AG09309 (cell line): ENCODE measurements around the gene RASAL3.

Experiments used
- DNase-seq: peaks from one replicate; pipeline ENCODE4 v3.0.0-alpha.2; 2010; ENCODE audit warnings: low read depth
- H3K4me3 ChIP-seq: 2 replicates; pipeline ENCODE4 v1.5.1; 2011; ENCODE audit warnings: mild to moderate bottlenecking, low read depth, low read length, moderate library complexity; ENCODE audit not compliant: control insufficient read depth
- TF ChIP-seq, protein P1 (sequence below): IDR thresholded peaks from 2 replicates; pipeline ENCODE4 v1.5.1; 2011; ENCODE audit warnings: mild to moderate bottlenecking, low read depth, low read length, inconsistent platforms; ENCODE audit not compliant: insufficient read depth, control insufficient read depth; ENCODE audit errors: missing control alignments

Gene RASAL3

DNA sequence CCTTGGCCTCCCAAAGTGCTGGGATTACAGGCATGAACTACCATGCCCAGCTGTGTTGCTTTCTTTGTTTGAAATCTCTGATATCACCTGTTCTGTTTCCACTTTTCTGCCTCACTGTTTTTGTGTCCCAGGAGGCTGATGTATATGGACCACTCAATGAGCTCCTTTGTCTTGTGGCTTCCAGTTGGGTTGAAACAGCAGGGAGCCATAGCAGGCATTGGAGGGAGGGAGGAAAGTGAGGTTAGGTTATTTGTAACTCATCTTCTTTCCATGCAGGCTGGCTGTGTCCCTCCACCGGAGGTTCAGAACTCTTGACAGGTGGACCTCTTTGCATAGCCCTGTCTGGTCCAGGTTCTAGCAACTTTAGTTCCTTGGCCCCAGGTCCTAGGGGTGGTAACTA, 37.9 kb upstream of the RASAL3 start:
- H3K4me3 ChIP-seq, result no peak overlapping the region
- TF ChIP-seq, protein P1, sequence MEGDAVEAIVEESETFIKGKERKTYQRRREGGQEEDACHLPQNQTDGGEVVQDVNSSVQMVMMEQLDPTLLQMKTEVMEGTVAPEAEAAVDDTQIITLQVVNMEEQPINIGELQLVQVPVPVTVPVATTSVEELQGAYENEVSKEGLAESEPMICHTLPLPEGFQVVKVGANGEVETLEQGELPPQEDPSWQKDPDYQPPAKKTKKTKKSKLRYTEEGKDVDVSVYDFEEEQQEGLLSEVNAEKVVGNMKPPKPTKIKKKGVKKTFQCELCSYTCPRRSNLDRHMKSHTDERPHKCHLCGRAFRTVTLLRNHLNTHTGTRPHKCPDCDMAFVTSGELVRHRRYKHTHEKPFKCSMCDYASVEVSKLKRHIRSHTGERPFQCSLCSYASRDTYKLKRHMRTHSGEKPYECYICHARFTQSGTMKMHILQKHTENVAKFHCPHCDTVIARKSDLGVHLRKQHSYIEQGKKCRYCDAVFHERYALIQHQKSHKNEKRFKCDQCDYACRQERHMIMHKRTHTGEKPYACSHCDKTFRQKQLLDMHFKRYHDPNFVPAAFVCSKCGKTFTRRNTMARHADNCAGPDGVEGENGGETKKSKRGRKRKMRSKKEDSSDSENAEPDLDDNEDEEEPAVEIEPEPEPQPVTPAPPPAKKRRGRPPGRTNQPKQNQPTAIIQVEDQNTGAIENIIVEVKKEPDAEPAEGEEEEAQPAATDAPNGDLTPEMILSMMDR, result no peak
- no peak for DNase-seq

DNA sequence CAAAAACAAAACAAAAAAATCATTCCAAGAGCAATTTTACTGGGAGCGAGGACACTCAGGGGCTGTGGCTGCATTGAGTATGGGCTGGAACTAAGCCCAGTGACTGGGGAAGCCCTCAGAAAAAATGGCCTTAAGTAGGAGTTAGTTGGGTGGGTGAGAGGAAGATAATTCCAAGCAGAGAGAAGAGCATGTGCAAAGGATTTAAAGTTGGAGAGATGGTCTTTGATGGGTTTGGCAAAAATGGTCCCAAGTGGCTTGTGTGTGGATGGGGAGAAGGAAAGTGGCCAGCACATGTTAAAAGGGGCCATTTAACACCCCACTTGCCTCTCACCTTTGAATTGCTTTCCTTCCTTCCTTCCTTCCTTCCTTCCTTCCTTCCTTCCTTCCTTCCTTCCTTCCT, 37.3 kb upstream of the RASAL3 start:
- TF ChIP-seq, protein P1, result no peak
- no peak overlapping the region for H3K4me3 ChIP-seq
- DNase-seq, result no peak

DNA sequence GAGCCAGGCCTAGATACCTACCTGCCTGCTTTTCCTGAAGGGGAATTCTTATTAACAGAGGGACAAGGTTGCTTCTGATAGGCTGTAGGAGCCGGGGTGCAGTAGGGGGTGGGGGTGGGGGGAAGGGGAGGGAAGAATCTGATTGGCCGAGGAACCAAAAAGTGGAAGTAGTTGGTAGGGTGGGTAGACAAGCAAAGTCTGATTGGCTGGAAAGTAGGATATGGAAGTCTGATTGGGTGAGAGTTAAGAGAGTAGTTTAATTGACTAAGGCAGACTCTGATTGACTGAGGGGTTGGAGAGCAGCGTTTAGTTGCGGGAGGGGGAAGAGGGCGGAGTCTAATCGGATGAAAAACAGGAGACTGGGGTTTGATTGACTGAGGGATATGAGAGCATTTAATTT, 34.6 kb upstream of the RASAL3 start:
- H3K4me3 ChIP-seq, result no peak overlapping the region
- DNase-seq, result no peak

DNA sequence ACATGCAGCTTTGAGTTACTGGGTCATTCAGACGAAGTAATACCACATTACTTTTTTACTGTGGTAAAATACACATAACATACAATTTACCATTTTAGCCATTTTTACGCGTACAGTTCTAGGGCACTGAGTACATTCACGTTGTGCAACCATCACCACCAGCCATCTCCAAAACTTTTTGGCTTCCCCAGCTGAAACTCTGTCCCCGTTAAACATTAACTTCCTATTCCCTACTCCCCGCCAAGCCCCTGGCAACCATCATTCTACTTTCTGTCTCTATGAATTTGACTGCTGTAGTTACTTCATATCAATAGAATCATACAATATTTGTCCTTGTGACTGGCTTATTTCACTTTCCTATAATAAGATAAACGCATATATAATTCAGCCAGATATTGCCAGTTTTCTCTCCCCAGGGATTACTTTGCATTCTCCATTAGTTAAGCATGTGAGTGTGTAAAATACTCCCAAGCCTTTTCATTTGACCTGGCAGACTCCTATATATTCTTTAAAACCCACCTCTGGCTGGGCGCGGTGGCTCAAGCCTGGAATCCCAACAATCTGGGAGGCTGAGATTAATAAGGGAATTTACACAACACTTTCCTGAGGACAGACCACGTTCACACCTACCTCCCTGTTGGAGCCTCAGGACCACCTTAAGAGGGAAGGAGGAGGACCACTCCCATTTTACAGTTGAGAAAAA, 34.0 kb upstream of the RASAL3 start:
- DNase-seq, result no peak
- H3K4me3 ChIP-seq, result no peak overlapping the region
- TF ChIP-seq, protein P1, result no peak

More for the DNA sequence above, 34.6 kb upstream of the RASAL3 start:
- TF ChIP-seq, protein P1, result no peak

DNA sequence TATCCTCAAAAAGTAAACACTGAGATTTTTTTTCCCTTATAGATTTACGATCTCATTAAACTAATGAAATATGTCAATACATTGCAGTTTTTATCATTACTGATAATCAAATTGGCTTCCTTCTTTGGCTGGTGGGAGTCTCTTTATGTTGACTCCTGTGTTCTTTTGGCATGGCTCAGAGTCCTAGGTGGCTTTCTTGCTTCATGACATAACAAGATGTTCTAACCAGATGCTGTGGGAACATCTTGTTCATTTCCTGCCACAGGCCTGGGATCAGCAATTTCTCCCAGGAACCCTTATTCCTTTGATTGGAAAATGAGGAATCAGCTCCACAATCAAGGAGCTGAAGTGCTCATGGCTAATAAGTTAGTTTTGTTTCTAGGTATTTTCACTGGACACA, 30.8 kb upstream of the RASAL3 start:
- no peak for DNase-seq
- no peak overlapping the region for H3K4me3 ChIP-seq
- TF ChIP-seq, protein P1, result no peak

DNA sequence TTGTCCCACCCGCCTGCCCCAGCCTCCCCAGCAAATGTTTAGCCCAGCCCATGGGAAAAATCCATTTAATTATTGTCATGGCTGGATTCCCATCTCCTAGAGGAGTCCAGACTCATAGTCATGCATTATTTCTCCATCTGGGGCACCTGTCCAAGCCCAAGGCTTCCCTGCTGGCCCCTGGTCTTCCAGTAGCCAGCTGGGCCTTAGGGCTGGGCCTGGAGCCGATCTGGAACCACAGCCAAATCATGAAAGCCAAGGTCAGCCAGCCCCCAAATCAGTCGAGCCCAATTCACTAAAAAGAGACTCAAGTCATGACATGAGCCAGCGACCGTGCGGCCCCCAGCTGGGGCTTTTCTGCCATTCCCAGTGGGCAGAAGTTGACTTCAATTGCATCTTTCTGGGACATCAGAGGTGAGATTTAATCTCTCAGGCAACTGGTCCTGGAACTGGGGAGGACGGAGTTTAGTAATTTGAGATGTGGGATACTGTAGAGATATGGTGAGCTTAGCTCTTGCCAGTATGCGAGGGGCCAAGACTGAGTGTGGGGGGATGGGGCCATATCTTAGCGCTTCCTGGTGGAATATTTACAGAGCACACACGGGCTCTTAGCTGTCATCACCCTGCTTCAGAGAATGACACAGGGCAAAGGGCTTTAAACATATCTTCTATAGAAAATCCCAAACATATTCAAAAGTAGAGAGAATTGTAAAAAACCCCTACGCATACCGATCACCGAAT, 24.3 kb upstream of the RASAL3 start:
- TF ChIP-seq, protein P1, result no peak
- no peak overlapping the region for H3K4me3 ChIP-seq
- no peak for DNase-seq
